CD4-positive, alpha-beta T cell (primary cell): ENCODE results near the gene RESP18. TPM values are rescaled to one million over a fixed set of nuclear protein-coding genes. Genes with fewer than 3 reads are reported as not detected.

ENCODE experiments used
- ATAC-seq: fragments of 200-7000 bp; cut with Tn5 transposase; one replicate; pipeline ENCODE4 v1.10.0; 2022; ENCODE audit warnings: mild to moderate bottlenecking; ENCODE audit not compliant: poor library complexity
- CTCF ChIA-PET: fragments of 350-600 bp; sonication (Branson Sonifier 250); formaldehyde crosslinking; loops from one replicate; lab custom pipeline; 2021; ENCODE audit warnings: antibody characterized with exemption, inconsistent platforms; lab: Charles Lee
- POLR2A ChIA-PET: fragments of 350-600 bp; sonication (Branson Sonifier 250); formaldehyde crosslinking; loops from one replicate; lab custom pipeline; 2021; ENCODE audit warnings: antibody characterized with exemption, inconsistent platforms; lab: Charles Lee
- DNase-seq, 14 experiments: peaks; one replicate each; pipeline ENCODE4 v3.0.0-alpha.2; 2013 to 2020; ENCODE audit warnings: mixed read lengths in 2 of 14
- H3K27ac ChIP-seq, 2 donors: one replicate each; pipeline versions ENCODE4 v1.5.1 to v1.7.0; 2013; ENCODE audit warnings: low read length in 2 of 2, low read depth in 1 of 2, mild to moderate bottlenecking in 1 of 2
- H3K27me3 ChIP-seq, 2 experiments: 1 replicate in 1 of 2; 2 replicates in 1 of 2; pipeline versions ENCODE4 v1.6.1 to v1.7.0; 2013; ENCODE audit warnings: low read length in 2 of 2, control low read depth in 1 of 2, mild to moderate bottlenecking in 1 of 2, moderate library complexity in 1 of 2; ENCODE audit not compliant: insufficient read depth in 2 of 2, control insufficient read depth in 1 of 2
- H3K36me3 ChIP-seq: one replicate; pipeline ENCODE4 v1.6.1; 2013; ENCODE audit warnings: low read length, control low read depth; ENCODE audit not compliant: insufficient read depth
- H3K4me1 ChIP-seq: one replicate; pipeline ENCODE4 v1.6.1; 2013; ENCODE audit warnings: low read length, control low read depth; ENCODE audit not compliant: insufficient read depth
- H3K4me3 ChIP-seq: one replicate; pipeline ENCODE4 v1.5.1; 2013; ENCODE audit warnings: mild to moderate bottlenecking, low read length, moderate library complexity
- H3K9me3 ChIP-seq, 2 experiments: 1 replicate in 1 of 2; 2 replicates in 1 of 2; pipeline versions ENCODE4 v1.6.1 to v1.7.0; 2013; ENCODE audit warnings: low read length in 2 of 2, mild to moderate bottlenecking in 2 of 2, control low read depth in 1 of 2, moderate library complexity in 1 of 2; ENCODE audit not compliant: control insufficient read depth in 1 of 2, insufficient read depth in 1 of 2
- H3K27ac Mint-ChIP-seq: one replicate; pipeline ENCODE4 v1.8.0; 2020; ENCODE audit warnings: mixed read lengths
- H3K27me3 Mint-ChIP-seq: one replicate; pipeline ENCODE4 v1.8.0; 2021; ENCODE audit warnings: mixed read lengths
- H3K36me3 Mint-ChIP-seq: one replicate; pipeline ENCODE4 v1.8.0; 2021; ENCODE audit warnings: low read depth, mixed read lengths
- H3K4me1 Mint-ChIP-seq: one replicate; pipeline ENCODE4 v1.8.0; 2021; ENCODE audit warnings: low read depth, mixed read lengths
- H3K4me3 Mint-ChIP-seq: one replicate; pipeline ENCODE4 v1.8.0; 2020; ENCODE audit warnings: mild to moderate bottlenecking, mixed read lengths
- H3K9me3 Mint-ChIP-seq: one replicate; pipeline ENCODE4 v1.8.0; 2020; ENCODE audit warnings: mixed read lengths
- CTCF ChIP-seq: fragments of 200-600 bp; IDR thresholded peaks from one replicate; pipeline ENCODE4 v1.8.0; 2022; ENCODE audit warnings: antibody characterized with exemption, mild to moderate bottlenecking
- intact Hi-C, 2 experiments: fragments of 100-400 bp; cut with DNase I in 1 of 2; cut with micrococcal nuclease in 1 of 2; formaldehyde crosslinking; loops; one replicate each; pipeline versions ENCODE4 v1.15.1 to v1.9.0; 2023 to 2025; cut with DNase I, micrococcal nuclease
- total RNA-seq, 174 experiments: library from RNA in 2 of 174; stranded (reverse) in 2 of 174; gene quantifications; one replicate each; pipeline ENCODE4 v1.2.3 and lab custom pipeline; 2021 to 2026

Gene RESP18
- total RNA-seq, 2 experiments from 2014 or later = not detected

GRCh38 chr2:219352448-219353023 is 20.0 kb upstream of the RESP18 start:
- Histone ChIP-seq H3K4me1 (peaks cover 5% of the 10 kb centered on the region), H3K27me3 (peaks cover 14 to 28% of the 10 kb centered on the region in 2 experiments), H3K36me3 (no peaks in the 10 kb centered on the region), H3K9me3 (no peaks in the 10 kb centered on the region), H3K27ac (no peak overlapping the region), H3K4me3 (no peak overlapping the region)
- peaks cover 87% of the 10 kb centered on the region for H3K27me3 Mint-ChIP-seq
- H3K9me3 Mint-ChIP-seq = no peaks in the 10 kb centered on the region
- ATAC-seq = peak; percentile 76
- DNase-seq = peak; percentile 44 to 76 (median 60)
- H3K27ac Mint-ChIP-seq = no peak overlapping the region
- ChIA-PET POLR2A (no interaction called here), CTCF (no interaction called here)
- intact Hi-C loops = loop anchor here (1.0 to 10.0 kb wide), 4 partner anchors 32 to 298 kb away; partner anchors contain the start of gene NHEJ1 (in 2 of the 2)
- H3K36me3 Mint-ChIP-seq = no peaks in the 10 kb centered on the region
- no peak overlapping the region for H3K4me3 Mint-ChIP-seq
- H3K4me1 Mint-ChIP-seq = no peaks in the 10 kb centered on the region
- TF ChIP-seq CTCF = peak; percentile 75

- ChIA-PET CTCF (no interaction called here), POLR2A (no interaction called here)
- Mint-ChIP-seq H3K4me1 (no peaks in the 10 kb centered on the region), H3K9me3 (no peaks in the 10 kb centered on the region), H3K36me3 (no peaks in the 10 kb centered on the region), H3K4me3 (no peak overlapping the region), H3K27me3 (peaks cover 76% of the 10 kb centered on the region), H3K27ac (no peak overlapping the region)
- ATAC-seq = no peak
- peaks cover 5% of the 10 kb centered on the region for H3K4me1 ChIP-seq
- peaks cover 14 to 17% of the 10 kb centered on the region in 2 experiments for H3K27me3 ChIP-seq
- no peak for DNase-seq
- H3K36me3 ChIP-seq = no peaks in the 10 kb centered on the region
- TF ChIP-seq CTCF = no peak
- intact Hi-C loops = loop anchor here in 1 of 2 experiments (10.0 kb wide), 1 partner anchor 296 kb away; no protein-coding TSS in a partner anchor
- no peaks in the 10 kb centered on the region for H3K9me3 ChIP-seq
- no peak overlapping the region for H3K27ac ChIP-seq
- H3K4me3 ChIP-seq = no peak overlapping the region
Measured at GRCh38 chr2:219350710-219351221, 18.2 kb upstream of the RESP18 start.

GRCh38 chr2:219350215-219350614 is 17.7 kb upstream of the RESP18 start:
- ChIA-PET POLR2A (no interaction called here), CTCF (no interaction called here)
- Histone ChIP-seq H3K9me3 (no peaks in the 10 kb centered on the region), H3K4me3 (no peak overlapping the region), H3K27me3 (peaks cover 10 to 13% of the 10 kb centered on the region in 2 experiments), H3K36me3 (no peaks in the 10 kb centered on the region), H3K4me1 (peaks cover 5% of the 10 kb centered on the region), H3K27ac (no peak overlapping the region)
- Mint-ChIP-seq H3K36me3 (no peaks in the 10 kb centered on the region), H3K9me3 (no peaks in the 10 kb centered on the region), H3K27me3 (peaks cover 75% of the 10 kb centered on the region), H3K4me3 (no peak overlapping the region), H3K4me1 (no peaks in the 10 kb centered on the region), H3K27ac (no peak overlapping the region)
- DNase-seq (no peak), ATAC-seq (no peak)
- no peak for TF ChIP-seq CTCF
- intact Hi-C loops = loop anchor here in 1 of 2 experiments (10.0 kb wide), 1 partner anchor 295 kb away; no protein-coding TSS in a partner anchor
